ENCODE measurements around the gene VWC2L. TPM values are rescaled to one million over a fixed set of nuclear protein-coding genes. Genes with fewer than 3 reads are reported as not detected.

Gene VWC2L
- total RNA-seq, 1 experiment from 2014 or later, result not detected

DNA sequence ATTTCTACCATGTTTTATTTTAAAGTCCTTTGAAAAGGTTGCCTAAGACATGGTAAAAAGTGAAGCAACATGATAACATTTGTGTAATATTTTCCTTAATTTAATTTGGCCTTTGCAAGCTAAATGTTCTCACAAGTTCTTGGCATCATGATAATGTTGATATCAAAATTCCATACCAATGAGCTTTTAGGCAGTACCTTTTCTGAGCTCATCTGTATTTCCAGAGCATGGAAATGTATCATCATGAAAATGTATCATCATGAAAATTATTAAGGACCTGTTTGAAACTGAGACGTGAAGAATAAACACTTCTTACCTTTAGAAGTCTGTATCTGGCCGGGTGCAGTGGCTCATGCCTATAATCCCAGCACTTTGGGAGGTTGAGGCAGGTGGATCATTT is 73.8 kb downstream of the VWC2L start (continued):
- TF ChIP-seq, protein P1, sequence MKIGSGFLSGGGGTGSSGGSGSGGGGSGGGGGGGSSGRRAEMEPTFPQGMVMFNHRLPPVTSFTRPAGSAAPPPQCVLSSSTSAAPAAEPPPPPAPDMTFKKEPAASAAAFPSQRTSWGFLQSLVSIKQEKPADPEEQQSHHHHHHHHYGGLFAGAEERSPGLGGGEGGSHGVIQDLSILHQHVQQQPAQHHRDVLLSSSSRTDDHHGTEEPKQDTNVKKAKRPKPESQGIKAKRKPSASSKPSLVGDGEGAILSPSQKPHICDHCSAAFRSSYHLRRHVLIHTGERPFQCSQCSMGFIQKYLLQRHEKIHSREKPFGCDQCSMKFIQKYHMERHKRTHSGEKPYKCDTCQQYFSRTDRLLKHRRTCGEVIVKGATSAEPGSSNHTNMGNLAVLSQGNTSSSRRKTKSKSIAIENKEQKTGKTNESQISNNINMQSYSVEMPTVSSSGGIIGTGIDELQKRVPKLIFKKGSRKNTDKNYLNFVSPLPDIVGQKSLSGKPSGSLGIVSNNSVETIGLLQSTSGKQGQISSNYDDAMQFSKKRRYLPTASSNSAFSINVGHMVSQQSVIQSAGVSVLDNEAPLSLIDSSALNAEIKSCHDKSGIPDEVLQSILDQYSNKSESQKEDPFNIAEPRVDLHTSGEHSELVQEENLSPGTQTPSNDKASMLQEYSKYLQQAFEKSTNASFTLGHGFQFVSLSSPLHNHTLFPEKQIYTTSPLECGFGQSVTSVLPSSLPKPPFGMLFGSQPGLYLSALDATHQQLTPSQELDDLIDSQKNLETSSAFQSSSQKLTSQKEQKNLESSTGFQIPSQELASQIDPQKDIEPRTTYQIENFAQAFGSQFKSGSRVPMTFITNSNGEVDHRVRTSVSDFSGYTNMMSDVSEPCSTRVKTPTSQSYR (CRISPR knock-in tag; IDR thresholded peaks at IDR 0.05), result no peak
- no peak for TF ChIP-seq MXD4 (CRISPR knock-in tag; IDR thresholded peaks at IDR 0.05; ENCODE audit: borderline replicate concordance)
- TF ChIP-seq, protein P2, sequence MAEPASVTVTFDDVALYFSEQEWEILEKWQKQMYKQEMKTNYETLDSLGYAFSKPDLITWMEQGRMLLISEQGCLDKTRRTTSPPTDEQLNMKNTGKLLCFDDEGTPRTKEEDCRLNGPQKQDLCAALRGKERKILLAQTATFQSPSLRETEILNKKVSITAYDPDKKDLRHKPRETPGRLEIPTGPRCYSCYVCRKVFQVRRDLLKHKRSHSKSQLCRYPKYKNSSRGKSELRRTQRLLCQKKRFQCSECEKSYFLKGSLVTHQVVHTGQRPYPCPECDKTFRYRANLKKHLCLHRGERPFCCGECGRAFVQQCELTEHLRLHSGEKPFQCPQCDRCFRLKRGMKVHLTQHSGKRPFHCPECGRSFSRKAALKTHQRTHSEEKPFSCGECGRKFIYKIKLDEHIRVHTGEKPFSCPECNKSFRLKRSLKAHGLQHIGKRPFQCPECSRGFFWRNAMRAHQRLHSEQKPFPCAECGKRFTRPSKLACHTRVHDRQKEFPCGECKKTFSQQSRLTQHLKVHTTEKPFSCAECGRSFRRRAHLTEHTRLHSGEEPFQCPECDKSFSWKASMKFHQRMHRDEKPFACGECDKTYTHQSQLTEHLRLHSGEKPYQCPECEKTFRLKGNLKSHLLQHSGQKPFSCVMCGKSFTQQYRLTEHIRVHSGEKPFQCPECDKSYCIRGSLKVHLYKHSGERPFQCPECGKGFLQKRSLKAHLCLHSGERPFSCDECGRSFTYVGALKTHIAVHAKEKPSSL (CRISPR knock-in tag; conservative IDR thresholded peaks at IDR 0.05), result no peak
- TF ChIP-seq NR3C1 (CRISPR knock-in tag; conservative IDR thresholded peaks at IDR 0.05; ENCODE audit: low read depth), result no peak
- TF ChIP-seq EMX1 (CRISPR knock-in tag; IDR thresholded peaks at IDR 0.05), result no peak
- TF ChIP-seq, protein P3, sequence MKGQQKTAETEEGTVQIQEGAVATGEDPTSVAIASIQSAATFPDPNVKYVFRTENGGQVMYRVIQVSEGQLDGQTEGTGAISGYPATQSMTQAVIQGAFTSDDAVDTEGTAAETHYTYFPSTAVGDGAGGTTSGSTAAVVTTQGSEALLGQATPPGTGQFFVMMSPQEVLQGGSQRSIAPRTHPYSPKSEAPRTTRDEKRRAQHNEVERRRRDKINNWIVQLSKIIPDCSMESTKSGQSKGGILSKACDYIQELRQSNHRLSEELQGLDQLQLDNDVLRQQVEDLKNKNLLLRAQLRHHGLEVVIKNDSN (CRISPR knock-in tag; IDR thresholded peaks at IDR 0.05), result no peak

DNA sequence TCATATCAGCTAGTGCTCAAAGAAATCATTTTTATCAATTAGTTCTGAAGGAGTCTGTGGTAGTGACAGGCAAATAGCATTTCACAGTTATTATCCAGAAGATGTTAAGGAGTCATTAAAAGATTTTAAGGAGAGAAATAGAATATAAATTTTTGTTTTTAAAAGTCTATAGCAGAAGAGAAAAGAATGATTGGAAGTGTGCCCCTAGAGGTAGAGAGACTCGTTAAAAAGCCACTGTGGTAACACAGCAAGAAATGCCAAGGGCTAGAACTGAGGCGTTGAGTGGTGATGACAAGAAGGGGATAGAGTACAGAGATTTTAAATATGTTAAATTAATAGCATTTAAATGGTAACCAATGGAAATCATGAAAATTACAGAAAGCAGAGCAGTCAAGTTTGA is 78.3 kb downstream of the VWC2L start:
- CTCF ChIA-PET, result interaction anchor here (1.0 to 2.4 kb wide), 4 partner anchors 8 to 78 kb away, joined by 3 to 9 read pairs (median 4); partner anchors contain the start of gene VWC2L
- DNase-seq (ENCODE audit: low spot score), result no peak
- peaks cover 4% of the 10 kb centered on the region; the same call in 1 of the 2 replicates for H3K36me3 Mint-ChIP-seq
- TF ChIP-seq JAZF1 (CRISPR knock-in tag; IDR thresholded peaks at IDR 0.05) (no peak), ZNF263 (CRISPR knock-in tag; IDR thresholded peaks at IDR 0.05; ENCODE audit: low read depth) (no peak), ETV6 (CRISPR knock-in tag; IDR thresholded peaks at IDR 0.05) (no peak), TCF7 (CRISPR knock-in tag; IDR thresholded peaks at IDR 0.05; ENCODE audit: low read depth) (no peak), ESRRA (CRISPR knock-in tag; IDR thresholded peaks at IDR 0.05; ENCODE audit: borderline replicate concordance) (no peak), TP53 (CRISPR knock-in tag; IDR thresholded peaks at IDR 0.05) (no peak), MXD4 (CRISPR knock-in tag; IDR thresholded peaks at IDR 0.05; ENCODE audit: borderline replicate concordance) (no peak), TEAD4 (CRISPR knock-in tag; IDR thresholded peaks at IDR 0.05) (no peak), ZNF232 (CRISPR knock-in tag; IDR thresholded peaks at IDR 0.05) (no peak), FOXJ3 (CRISPR knock-in tag; IDR thresholded peaks at IDR 0.05; ENCODE audit: borderline replicate concordance) (no peak), NFYB (CRISPR knock-in tag; conservative IDR thresholded peaks at IDR 0.05; ENCODE audit: low read depth) (no peak)
- TF ChIP-seq, protein P4, sequence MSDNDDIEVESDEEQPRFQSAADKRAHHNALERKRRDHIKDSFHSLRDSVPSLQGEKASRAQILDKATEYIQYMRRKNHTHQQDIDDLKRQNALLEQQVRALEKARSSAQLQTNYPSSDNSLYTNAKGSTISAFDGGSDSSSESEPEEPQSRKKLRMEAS (CRISPR knock-in tag; IDR thresholded peaks at IDR 0.05), result no peak
- TF ChIP-seq, protein P5, sequence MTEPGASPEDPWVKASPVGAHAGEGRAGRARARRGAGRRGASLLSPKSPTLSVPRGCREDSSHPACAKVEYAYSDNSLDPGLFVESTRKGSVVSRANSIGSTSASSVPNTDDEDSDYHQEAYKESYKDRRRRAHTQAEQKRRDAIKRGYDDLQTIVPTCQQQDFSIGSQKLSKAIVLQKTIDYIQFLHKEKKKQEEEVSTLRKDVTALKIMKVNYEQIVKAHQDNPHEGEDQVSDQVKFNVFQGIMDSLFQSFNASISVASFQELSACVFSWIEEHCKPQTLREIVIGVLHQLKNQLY (CRISPR knock-in tag; IDR thresholded peaks at IDR 0.05), result no peak
- TF ChIP-seq, protein P6, sequence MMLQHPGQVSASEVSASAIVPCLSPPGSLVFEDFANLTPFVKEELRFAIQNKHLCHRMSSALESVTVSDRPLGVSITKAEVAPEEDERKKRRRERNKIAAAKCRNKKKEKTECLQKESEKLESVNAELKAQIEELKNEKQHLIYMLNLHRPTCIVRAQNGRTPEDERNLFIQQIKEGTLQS (CRISPR knock-in tag; conservative IDR thresholded peaks at IDR 0.05), result no peak
- TF ChIP-seq, protein P3 (CRISPR knock-in tag; IDR thresholded peaks at IDR 0.05), result no peak
- POLR2A ChIA-PET, result no interaction called here
- H3K4me3 Mint-ChIP-seq, result no peak overlapping the region
- H3K4me1 Mint-ChIP-seq, result no peaks in the 10 kb centered on the region
- no peaks in the 10 kb centered on the region for H3K27me3 Mint-ChIP-seq (ENCODE audit: low read depth)
- H3K9me3 Mint-ChIP-seq, result peaks cover 20% of the 10 kb centered on the region
- no peak overlapping the region for H3K27ac Mint-ChIP-seq
- peak; percentile 72; the same call in 1 of the 2 replicates for ATAC-seq
